Measurements from ENCODE around the gene SLC39A2. TPM values are rescaled to one million over a fixed set of nuclear protein-coding genes. Genes with fewer than 3 reads are reported as not detected.

The SLC39A2 gene
- total RNA-seq, 1 donor, result not detected

GRCh38 chr14:21042918-21043317, 43.8 kb downstream of the SLC39A2 start:
- Histone ChIP-seq H3K9me3 (ENCODE audit: low read depth, low read length) (no peaks in the 10 kb centered on the region), H3K4me3 (ENCODE audit: low read length) (no peak overlapping the region), H3K4me1 (ENCODE audit: insufficient read depth, low read length) (no peaks in the 10 kb centered on the region), H3K27me3 (ENCODE audit: insufficient read depth, low read length) (no peaks in the 10 kb centered on the region)

GRCh38 chr14:21043387-21043973, 44.4 kb downstream of the SLC39A2 start:
- H3K9me3 ChIP-seq (ENCODE audit: low read depth, low read length), result no peaks in the 10 kb centered on the region
- H3K27me3 ChIP-seq (ENCODE audit: insufficient read depth, low read length), result no peaks in the 10 kb centered on the region
- no peaks in the 10 kb centered on the region for H3K4me1 ChIP-seq (ENCODE audit: insufficient read depth, low read length)
- H3K4me3 ChIP-seq (ENCODE audit: low read length), result no peak overlapping the region

- Histone ChIP-seq H3K4me3 (ENCODE audit: low read length) (no peak overlapping the region), H3K9me3 (ENCODE audit: low read depth, low read length) (no peaks in the 10 kb centered on the region), H3K27me3 (ENCODE audit: insufficient read depth, low read length) (no peaks in the 10 kb centered on the region), H3K4me1 (ENCODE audit: insufficient read depth, low read length) (no peaks in the 10 kb centered on the region)
Measured at GRCh38 chr14:21043974-21044618, 45.0 kb downstream of the SLC39A2 start.

GRCh38 chr14:21047378-21047781, 48.3 kb downstream of the SLC39A2 start:
- Histone ChIP-seq H3K27me3 (ENCODE audit: insufficient read depth, low read length) (no peaks in the 10 kb centered on the region), H3K9me3 (ENCODE audit: low read depth, low read length) (no peaks in the 10 kb centered on the region), H3K4me3 (ENCODE audit: low read length) (no peak overlapping the region), H3K4me1 (ENCODE audit: insufficient read depth, low read length) (no peaks in the 10 kb centered on the region)

GRCh38 chr14:21048638-21049037, 49.5 kb downstream of the SLC39A2 start:
- Histone ChIP-seq H3K27me3 (ENCODE audit: insufficient read depth, low read length) (no peaks in the 10 kb centered on the region), H3K4me3 (ENCODE audit: low read length) (no peak overlapping the region), H3K9me3 (ENCODE audit: low read depth, low read length) (no peaks in the 10 kb centered on the region), H3K4me1 (ENCODE audit: insufficient read depth, low read length) (no peaks in the 10 kb centered on the region)

GRCh38 chr14:21049271-21049673, 50.2 kb downstream of the SLC39A2 start:
- Histone ChIP-seq H3K4me3 (ENCODE audit: low read length) (no peak overlapping the region), H3K9me3 (ENCODE audit: low read depth, low read length) (no peaks in the 10 kb centered on the region), H3K4me1 (ENCODE audit: insufficient read depth, low read length) (no peaks in the 10 kb centered on the region), H3K27me3 (ENCODE audit: insufficient read depth, low read length) (no peaks in the 10 kb centered on the region)

GRCh38 chr14:21050597-21050996, 51.5 kb downstream of the SLC39A2 start:
- Histone ChIP-seq H3K4me3 (ENCODE audit: low read length) (no peak overlapping the region), H3K27me3 (ENCODE audit: insufficient read depth, low read length) (no peaks in the 10 kb centered on the region)

More at GRCh38 chr14:21050597-21050996, 51.5 kb downstream of the SLC39A2 start:
- no peaks in the 10 kb centered on the region for H3K9me3 ChIP-seq (ENCODE audit: low read depth, low read length)
- no peaks in the 10 kb centered on the region for H3K4me1 ChIP-seq (ENCODE audit: insufficient read depth, low read length)

Other genes starting within 250 kb of the SLC39A2 start
- not detected for gene EDDM3B, start 230.9 kb upstream of the SLC39A2 start, total RNA-seq
- 31.5 TPM for gene RNASE6, start 218.0 kb upstream of the SLC39A2 start, total RNA-seq
- not detected for gene RNASE1, start 196.4 kb upstream of the SLC39A2 start, total RNA-seq
- 2.2 TPM for gene RNASE3, start 107.9 kb upstream of the SLC39A2 start, total RNA-seq
- gene RNASE2, start 43.8 kb upstream of the SLC39A2 start, total RNA-seq, result 38.3 TPM
- gene METTL17, start 9.3 kb upstream of the SLC39A2 start, total RNA-seq, result 50.6 TPM
- gene NDRG2, start 25.8 kb downstream of the SLC39A2 start, total RNA-seq, result 9.7 TPM
- not detected for gene TPPP2, start 30.9 kb downstream of the SLC39A2 start, total RNA-seq
- not detected for gene RNASE13, start 35.5 kb downstream of the SLC39A2 start, total RNA-seq
- gene RNASE7, start 43.1 kb downstream of the SLC39A2 start, total RNA-seq, result not detected
- gene RNASE8, start 58.5 kb downstream of the SLC39A2 start, total RNA-seq, result not detected
- 12.9 TPM for gene ARHGEF40, start 71.0 kb downstream of the SLC39A2 start, total RNA-seq
- 8.9 TPM for gene ZNF219, start 99.4 kb downstream of the SLC39A2 start, total RNA-seq
- 0.21 TPM for gene TMEM253, start 101.8 kb downstream of the SLC39A2 start, total RNA-seq
- not detected for gene OR5AU1, start 156.8 kb downstream of the SLC39A2 start, total RNA-seq